HepG2 (cell line): Measurements from ENCODE around the gene LINGO1. TPM values are rescaled to one million over a fixed set of nuclear protein-coding genes. Genes with fewer than 3 reads are reported as not detected.

Experiments used
- ARID3A ChIP-seq: IDR thresholded peaks from 2 replicates; pipeline ENCODE4 v1.6.1; 2012; ENCODE audit warnings: low read depth, low read length, improper control_type of control experiment
- ARNT2 ChIP-seq: sonication (generic); formaldehyde crosslinking; IDR thresholded peaks from 2 replicates; pipeline ENCODE4 v1.8.0; 2022; ENCODE audit warnings: mild to moderate bottlenecking, low read depth, missing genetic modification reagents, moderate library complexity
- CEBPG ChIP-seq: IDR thresholded peaks from 2 replicates; pipeline ENCODE4 v1.6.1; 2016
- MTF1 ChIP-seq: sonication (generic); formaldehyde crosslinking; IDR thresholded peaks from 2 replicates; pipeline ENCODE4 v1.5.0; 2020; ENCODE audit warnings: missing genetic modification reagents
- SKIL ChIP-seq: sonication (generic); formaldehyde crosslinking; IDR thresholded peaks from 2 replicates; pipeline ENCODE4 v1.8.0; 2022; ENCODE audit warnings: missing genetic modification reagents, mild to moderate bottlenecking, moderate library complexity, borderline replicate concordance
- SRF ChIP-seq: IDR thresholded peaks from 2 replicates; pipeline ENCODE4 v1.6.1; 2011; ENCODE audit warnings: mild to moderate bottlenecking, low read depth, low read length, moderate library complexity
- STAT5B ChIP-seq: sonication (generic); formaldehyde crosslinking; IDR thresholded peaks from 2 replicates; pipeline ENCODE4 v1.4.0; 2020; ENCODE audit warnings: missing genetic modification reagents
- ZNF121 ChIP-seq: sonication (generic); formaldehyde crosslinking; IDR thresholded peaks from 2 replicates; pipeline ENCODE4 v1.5.0; 2020; ENCODE audit warnings: mild to moderate bottlenecking, missing genetic modification reagents
- ZNF44 ChIP-seq: sonication (generic); formaldehyde crosslinking; IDR thresholded peaks from 2 replicates; pipeline ENCODE4 v1.5.1; 2020; ENCODE audit warnings: mild to moderate bottlenecking, missing genetic modification reagents
- ZNF614 ChIP-seq: IDR thresholded peaks from 2 replicates; pipeline ENCODE4 v1.6.1; 2018; ENCODE audit warnings: missing biosample characterization, missing genetic modification reagents, inconsistent platforms, borderline replicate concordance
- ZNF646 ChIP-seq: sonication (generic); formaldehyde crosslinking; IDR thresholded peaks from 2 replicates; pipeline ENCODE4 v1.9.0; 2021; ENCODE audit warnings: mild to moderate bottlenecking, missing genetic modification reagents
- ZNF772 ChIP-seq: sonication (generic); formaldehyde crosslinking; IDR thresholded peaks from 2 replicates; pipeline ENCODE4 v1.5.0; 2020; ENCODE audit warnings: mild to moderate bottlenecking, missing genetic modification reagents
- ZNF784 ChIP-seq: sonication (generic); formaldehyde crosslinking; IDR thresholded peaks from 2 replicates; pipeline ENCODE4 v1.5.1; 2020; ENCODE audit warnings: missing genetic modification reagents, mild to moderate bottlenecking, borderline replicate concordance
- ZNF839 ChIP-seq: sonication (generic); formaldehyde crosslinking; IDR thresholded peaks from 2 replicates; pipeline ENCODE4 v1.4.0; 2020; ENCODE audit warnings: missing genetic modification reagents, mild to moderate bottlenecking, borderline replicate concordance
- polyA plus RNA-seq, 8 experiments: library from polyadenylated mRNA; depleted of rRNA in 3 of 8; stranded (reverse) in 7 of 8; unstranded in 1 of 8; fragments of >200 nt; fragmentation: Illumina TruSeq in 4 of 8; extraction: Trizol in 4 of 8; gene quantifications; 2 replicates each; pipeline versions ENCODE4 v1.2.1 to v1.2.3, GENCODE V29; 2011 to 2016; ENCODE audit warnings: low read depth in 4 of 8, missing spikeins in 1 of 8, mixed read lengths in 1 of 8; ENCODE audit not compliant: insufficient read depth in 1 of 8
- total RNA-seq, 5 experiments: library from RNA; depleted of rRNA; stranded (reverse); fragments of >200 nt; fragmentation: Illumina TruSeq; extraction: Trizol; gene quantifications; 2 replicates each; pipeline ENCODE4 v1.2.3, GENCODE V29; 2016; ENCODE audit warnings: low read depth in 1 of 5
- TF ChIP-seq, protein P1 (sequence below), 2 experiments: sonication (generic) in 1 of 2; formaldehyde crosslinking in 1 of 2; IDR thresholded peaks; 2 replicates each; pipeline versions ENCODE4 v1.5.1 to v1.6.1; 2011 to 2020; ENCODE audit warnings: borderline replicate concordance in 1 of 2, low read depth in 1 of 2, low read length in 1 of 2, mild to moderate bottlenecking in 1 of 2, missing genetic modification reagents in 1 of 2, moderate library complexity in 1 of 2

LINGO1 gene
- total and polyA plus RNA-seq, 2 of the 13 experiments (the other 11 are each of a cell fraction or from before 2014, with no cell fraction given): 0.07 TPM; not detected in 1

DNA sequence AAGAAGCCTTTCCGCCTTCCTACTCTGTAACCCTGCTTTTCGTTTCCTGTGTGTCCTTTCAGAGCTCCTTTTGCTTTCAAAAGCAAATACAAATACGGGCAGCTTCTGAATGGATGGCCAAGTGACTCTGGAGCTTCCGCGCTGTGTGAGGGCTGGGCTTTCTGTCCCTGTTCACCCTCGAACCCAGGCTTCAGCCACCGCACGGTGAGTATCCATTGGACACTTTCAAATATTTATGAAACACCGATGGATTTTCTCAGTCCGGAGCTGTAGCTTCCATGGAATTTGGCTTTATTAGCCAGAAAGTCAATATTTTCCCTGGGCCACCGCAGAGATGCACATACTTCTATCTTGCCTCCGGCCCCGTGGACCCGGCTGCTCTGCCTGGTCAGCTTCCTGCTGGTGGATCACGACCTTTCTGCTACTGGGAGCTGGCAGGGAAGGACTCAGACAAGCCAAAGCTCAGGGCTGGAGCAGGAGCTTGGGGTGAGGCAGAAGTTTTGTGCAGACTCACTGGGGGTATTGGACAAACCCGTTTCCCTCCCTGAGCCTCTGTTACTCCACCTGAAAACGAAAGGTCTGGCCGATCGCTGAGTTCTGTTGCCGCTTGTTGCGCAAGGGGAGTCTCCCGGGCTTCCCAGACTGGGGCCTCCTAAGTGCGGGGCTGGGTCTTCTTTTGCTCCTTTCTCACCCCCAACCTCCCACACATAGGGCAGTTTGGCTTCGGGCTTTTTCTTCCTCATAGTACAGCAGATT, 63.6 kb downstream of the LINGO1 start (continued):
- TF ChIP-seq SKIL (no peak), STAT5B (CRISPR knock-in tag) (no peak), ZNF614 (CRISPR knock-in tag) (0 out of 2 replicates have a peak, but pooled peaks have one; percentile 57), ZNF44 (CRISPR knock-in tag) (no peak), MTF1 (no peak), ZNF772 (CRISPR knock-in tag) (no peak), ZNF121 (no peak), ZNF839 (CRISPR knock-in tag) (no peak), ZNF784 (CRISPR knock-in tag) (no peak), SRF (no peak), ZNF646 (CRISPR knock-in tag) (0 out of 2 replicates have a peak, but pooled peaks have one; percentile 6), ARNT2 (CRISPR knock-in tag) (no peak), CEBPG (CRISPR knock-in tag) (peak; percentile 84), ARID3A (no peak)
- TF ChIP-seq, protein P1, sequence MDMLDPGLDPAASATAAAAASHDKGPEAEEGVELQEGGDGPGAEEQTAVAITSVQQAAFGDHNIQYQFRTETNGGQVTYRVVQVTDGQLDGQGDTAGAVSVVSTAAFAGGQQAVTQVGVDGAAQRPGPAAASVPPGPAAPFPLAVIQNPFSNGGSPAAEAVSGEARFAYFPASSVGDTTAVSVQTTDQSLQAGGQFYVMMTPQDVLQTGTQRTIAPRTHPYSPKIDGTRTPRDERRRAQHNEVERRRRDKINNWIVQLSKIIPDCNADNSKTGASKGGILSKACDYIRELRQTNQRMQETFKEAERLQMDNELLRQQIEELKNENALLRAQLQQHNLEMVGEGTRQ (IDR thresholded peaks at IDR 0.05; ENCODE audit: low read depth, low read length): no peak
- TF ChIP-seq, protein P1 (CRISPR knock-in tag; IDR thresholded peaks at IDR 0.05; ENCODE audit: borderline replicate concordance): no peak
